GM12891 (cell line): ENCODE measurements around the gene PRSS12.

Source experiments
- DNase-seq: peaks from one replicate; pipeline ENCODE4 v3.0.0; 2011; ENCODE audit warnings: low spot score; ENCODE audit not compliant: insufficient read length
- FAIRE-seq: peaks from 2 replicates; lab custom pipeline; 2011; peaks lifted over from hg19 to GRCh38; lab: Jason Lieb, UNC
- PAX5 ChIP-seq: IDR thresholded peaks from 2 replicates; pipeline ENCODE4 v1.6.1; 2011; ENCODE audit warnings: low read length, moderate library complexity, mild to moderate bottlenecking; ENCODE audit not compliant: insufficient read depth, severe bottlenecking
- POLR2A ChIP-seq: IDR thresholded peaks from 2 replicates; pipeline ENCODE4 v1.6.1; 2011; ENCODE audit warnings: low read depth, low read length, control low read depth
- POLR2AphosphoS5 ChIP-seq: IDR thresholded peaks from 2 replicates; pipeline ENCODE4 v1.6.1; 2011; ENCODE audit warnings: low read depth, low read length, control low read depth
- POU2F2 ChIP-seq: IDR thresholded peaks from 2 replicates; pipeline ENCODE4 v1.6.1; 2011; ENCODE audit warnings: low read depth, mild to moderate bottlenecking, control low read depth, low read length, moderate library complexity
- SPI1 ChIP-seq: IDR thresholded peaks from 2 replicates; pipeline ENCODE4 v1.6.1; 2011; ENCODE audit warnings: low read depth, low read length, control low read depth
- TAF1 ChIP-seq: IDR thresholded peaks from 2 replicates; pipeline ENCODE4 v1.6.1; 2011; ENCODE audit warnings: low read depth, low read length, control low read depth

Gene PRSS12

GRCh38 chr4:118361192-118361591, 8.4 kb upstream of the PRSS12 start:
- DNase-seq (no peak), FAIRE-seq (no peak)
- TF ChIP-seq POU2F2, result no peak
- no peak for TF ChIP-seq SPI1
- no peak for TF ChIP-seq TAF1
- TF ChIP-seq PAX5, result no peak
- TF ChIP-seq POLR2AphosphoS5, result no peak
- no peak for TF ChIP-seq POLR2A

GRCh38 chr4:118360106-118360505, 7.3 kb upstream of the PRSS12 start:
- DNase-seq (no peak), FAIRE-seq (no peak)
- TF ChIP-seq POLR2A, result no peak
- no peak for TF ChIP-seq SPI1
- no peak for TF ChIP-seq PAX5
- TF ChIP-seq TAF1, result no peak
- TF ChIP-seq POLR2AphosphoS5, result no peak
- no peak for TF ChIP-seq POU2F2

GRCh38 chr4:118357601-118358000, 4.8 kb upstream of the PRSS12 start:
- FAIRE-seq (no peak), DNase-seq (no peak)
- no peak for TF ChIP-seq POU2F2
- TF ChIP-seq TAF1, result no peak
- no peak for TF ChIP-seq POLR2A
- no peak for TF ChIP-seq POLR2AphosphoS5
- TF ChIP-seq SPI1, result no peak
- no peak for TF ChIP-seq PAX5

DNA sequence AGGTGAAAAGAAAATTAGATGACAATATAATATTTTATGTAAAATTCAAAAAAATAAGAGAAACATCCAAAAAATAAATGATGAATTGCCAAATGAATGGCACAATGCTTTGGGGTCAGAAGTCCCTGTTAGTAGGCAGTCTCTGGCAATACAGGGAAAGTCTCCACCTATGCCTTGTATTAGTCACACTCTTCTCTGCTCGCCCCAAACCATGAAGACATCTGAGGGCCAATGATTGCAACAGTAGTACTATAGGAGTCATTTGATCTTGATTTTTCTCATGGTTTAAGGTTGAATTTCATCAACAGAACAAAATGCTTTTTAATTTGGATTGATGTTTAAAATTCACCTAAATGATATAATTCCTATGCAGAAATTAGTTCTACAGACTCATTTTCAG, 3.9 kb upstream of the PRSS12 start:
- FAIRE-seq (no peak), DNase-seq (no peak)
- TF ChIP-seq SPI1 (no peak), POLR2A (no peak), TAF1 (no peak), PAX5 (no peak), POU2F2 (no peak), POLR2AphosphoS5 (no peak)

- DNase-seq (no peak), FAIRE-seq (no peak)
- TF ChIP-seq POLR2A (no peak), POU2F2 (no peak), PAX5 (no peak), POLR2AphosphoS5 (no peak), SPI1 (no peak), TAF1 (no peak)
These were observed 3.3 kb upstream of the PRSS12 start for GRCh38 chr4:118356111-118356510.

DNA sequence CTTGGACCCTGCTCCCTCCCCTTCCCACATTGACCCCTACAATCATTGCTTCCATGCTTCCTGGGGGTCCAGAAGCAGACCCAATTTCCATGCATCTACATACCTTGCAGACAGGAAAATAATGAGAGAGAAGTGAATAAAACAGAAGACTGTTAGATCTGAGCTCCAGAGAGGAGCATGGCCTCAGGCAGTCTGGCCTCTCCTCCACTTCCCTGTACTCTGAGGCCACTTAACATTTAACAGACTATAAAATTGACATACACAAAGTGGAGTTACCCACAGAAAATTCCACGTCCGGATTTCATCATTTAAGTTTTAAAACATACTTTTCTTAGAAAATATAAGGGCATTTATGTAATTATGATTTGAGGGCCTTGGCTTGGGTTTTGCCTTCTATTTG, 2.1 kb upstream of the PRSS12 start:
- TF ChIP-seq SPI1 (no peak), POU2F2 (no peak), POLR2A (no peak), TAF1 (no peak), PAX5 (no peak)
- FAIRE-seq (no peak), DNase-seq (no peak)

GRCh38 chr4:118353534-118354030, 779 bp upstream of the PRSS12 start:
- no peak for DNase-seq
- no peak for TF ChIP-seq POLR2AphosphoS5
- no peak for TF ChIP-seq POU2F2
- TF ChIP-seq TAF1, result no peak
- TF ChIP-seq POLR2A, result no peak
- no peak for TF ChIP-seq PAX5
- no peak for TF ChIP-seq SPI1
- no peak for FAIRE-seq

- TF ChIP-seq POLR2A, result no peak
- TF ChIP-seq PAX5, result no peak
- no peak for TF ChIP-seq POLR2AphosphoS5
- no peak for TF ChIP-seq POU2F2
- TF ChIP-seq SPI1, result no peak
- no peak for TF ChIP-seq TAF1
- DNase-seq, result peak; percentile 15
- FAIRE-seq, result no peak
These were observed 664 bp downstream of the PRSS12 start for GRCh38 chr4:118351851-118352827.

- no peak for DNase-seq
- FAIRE-seq, result no peak
- TF ChIP-seq TAF1 (no peak), PAX5 (no peak), POLR2A (no peak), POU2F2 (no peak)
These were observed 1.8 kb downstream of the PRSS12 start for GRCh38 chr4:118350961-118351360.
